ENCODE measurements around the gene ADCY1.

Gene ADCY1

GRCh38 chr7:45681596-45682357 lies 107.6 kb downstream of the ADCY1 start:
- DNase-seq: no peak

GRCh38 chr7:45682358-45682735 lies 108.2 kb downstream of the ADCY1 start:
- DNase-seq: no peak

DNA sequence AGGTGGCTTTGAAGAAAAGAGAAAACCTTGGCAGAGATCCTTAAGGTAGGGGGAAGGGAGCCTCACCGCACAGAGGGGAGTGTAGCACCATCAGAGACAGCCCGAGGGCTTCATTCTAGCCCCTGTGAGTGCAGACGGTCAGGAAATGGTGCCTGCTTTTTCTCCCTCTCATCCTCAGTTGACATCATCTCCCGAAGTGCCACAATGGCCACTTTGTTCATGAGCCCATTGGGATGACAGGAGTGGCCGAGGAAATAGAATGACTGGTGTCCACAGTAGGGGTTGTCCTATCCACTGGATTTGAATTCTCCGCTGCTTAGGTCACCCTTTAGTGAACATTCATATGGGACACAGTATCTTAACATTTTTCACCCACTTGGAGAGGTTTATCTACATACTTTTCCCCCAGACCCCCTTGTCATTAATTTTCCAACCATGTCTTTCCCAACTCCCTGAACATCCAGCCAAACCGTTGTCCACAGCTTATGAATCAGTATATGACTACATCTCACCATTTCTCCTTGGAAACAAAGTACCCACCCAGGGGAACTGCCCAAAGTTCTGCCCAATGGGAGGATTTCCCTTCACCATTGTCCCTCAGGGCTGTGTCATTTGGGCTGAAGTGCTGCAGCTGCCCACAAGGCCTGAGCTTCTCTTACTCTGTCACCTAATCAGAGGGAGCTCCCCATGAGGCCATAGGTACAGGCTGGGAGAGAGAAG lies 108.8 kb downstream of the ADCY1 start:
- DNase-seq: no peak

- DNase-seq: no peak
Measured at GRCh38 chr7:45683556-45684148, 109.5 kb downstream of the ADCY1 start.

DNA sequence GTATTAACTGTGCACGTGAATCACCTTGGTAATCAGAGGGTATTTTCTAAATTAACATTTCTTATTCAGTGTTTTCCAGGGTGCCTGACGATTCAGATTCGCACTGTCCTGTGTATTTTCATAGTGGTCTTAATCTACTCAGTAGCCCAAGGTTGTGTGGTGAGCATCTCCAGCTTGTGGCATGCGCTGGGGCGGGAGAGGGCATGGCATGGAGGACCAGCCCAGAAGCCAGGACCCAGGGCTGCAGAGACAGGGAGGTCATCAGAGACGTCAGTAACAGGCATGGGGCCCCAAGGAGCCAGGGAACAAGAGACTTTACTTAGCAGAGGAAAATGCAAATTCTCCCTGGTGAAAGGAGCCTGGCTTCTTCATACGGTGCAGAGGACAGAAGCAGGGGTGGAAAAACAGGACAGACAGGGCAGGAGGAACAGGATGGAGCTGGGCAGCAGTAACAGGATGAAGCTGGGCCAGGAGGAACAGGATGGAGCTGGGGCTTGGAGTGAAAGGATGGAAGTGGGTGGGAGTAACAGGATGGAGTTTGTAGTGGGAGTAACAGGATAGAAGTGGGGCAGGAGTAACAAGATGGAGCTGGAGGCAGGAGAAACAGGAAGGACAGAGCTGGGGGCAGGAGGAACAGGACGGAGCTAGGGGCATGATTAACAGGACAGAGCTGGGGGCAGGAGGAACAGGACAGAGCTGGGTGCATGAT lies 110.9 kb downstream of the ADCY1 start:
- no peak for DNase-seq

DNA sequence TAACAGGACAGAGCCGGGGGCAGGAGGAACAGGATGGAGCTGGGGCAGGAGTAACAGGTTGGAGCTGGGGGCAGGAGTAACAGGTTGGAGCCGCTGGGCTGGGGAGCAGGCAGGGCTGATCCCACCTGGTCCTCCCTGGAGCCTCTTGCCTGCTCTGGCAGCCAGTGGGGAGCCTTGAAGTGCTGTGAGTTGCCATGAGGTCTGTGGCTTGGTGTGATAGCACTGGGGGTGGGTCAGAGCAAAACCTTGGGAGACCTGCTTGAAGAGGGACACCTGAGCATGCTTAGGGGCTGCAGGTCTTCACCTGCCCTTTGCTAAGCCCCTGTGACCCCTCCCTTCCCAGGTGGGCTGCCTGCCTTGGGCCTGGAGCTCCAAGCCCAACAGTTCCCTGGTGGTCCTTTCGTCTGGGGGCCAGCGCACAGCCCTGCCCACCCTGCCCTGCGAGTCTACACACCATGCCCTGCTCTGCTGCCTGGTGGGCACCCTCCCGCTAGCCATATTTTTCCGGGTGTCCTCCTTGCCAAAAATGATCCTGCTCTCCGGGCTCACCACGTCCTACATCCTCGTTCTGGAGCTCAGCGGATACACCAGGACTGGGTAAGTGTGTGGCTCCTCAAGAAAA lies 111.6 kb downstream of the ADCY1 start:
- no peak for DNase-seq

DNA sequence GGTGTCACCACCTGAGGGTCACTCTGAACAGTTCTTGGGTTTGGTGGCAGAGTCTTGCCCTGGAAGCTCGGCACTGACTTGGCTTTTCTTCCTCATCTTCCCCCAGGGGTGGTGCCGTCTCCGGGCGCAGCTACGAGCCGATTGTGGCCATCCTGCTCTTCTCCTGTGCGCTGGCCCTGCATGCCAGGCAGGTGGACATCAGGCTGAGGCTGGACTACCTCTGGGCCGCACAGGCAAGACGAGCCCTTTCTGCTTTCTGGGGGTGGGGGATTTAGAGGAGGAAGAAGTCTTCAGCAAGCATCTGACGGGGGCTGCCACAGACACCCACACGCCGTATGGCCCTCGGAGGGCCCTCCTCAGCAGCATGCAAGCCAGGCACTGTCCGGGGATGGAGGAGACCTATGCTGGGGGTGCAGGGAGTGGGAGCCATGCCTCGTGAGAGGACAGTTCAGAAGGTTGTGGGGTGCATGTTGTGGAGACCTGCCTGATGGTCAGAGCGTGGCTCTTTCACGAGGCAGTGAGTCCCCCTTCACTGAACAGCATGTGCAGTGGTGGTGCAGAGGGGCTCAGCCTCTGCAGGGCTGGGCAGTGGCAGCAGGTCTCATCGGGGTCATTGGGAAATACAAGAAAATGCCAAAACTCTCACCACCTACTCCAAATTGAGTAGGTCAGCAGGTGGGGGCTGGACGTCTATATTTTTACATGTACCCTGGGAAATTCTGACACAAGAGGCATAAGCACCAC lies 112.4 kb downstream of the ADCY1 start:
- no peak for DNase-seq

DNA sequence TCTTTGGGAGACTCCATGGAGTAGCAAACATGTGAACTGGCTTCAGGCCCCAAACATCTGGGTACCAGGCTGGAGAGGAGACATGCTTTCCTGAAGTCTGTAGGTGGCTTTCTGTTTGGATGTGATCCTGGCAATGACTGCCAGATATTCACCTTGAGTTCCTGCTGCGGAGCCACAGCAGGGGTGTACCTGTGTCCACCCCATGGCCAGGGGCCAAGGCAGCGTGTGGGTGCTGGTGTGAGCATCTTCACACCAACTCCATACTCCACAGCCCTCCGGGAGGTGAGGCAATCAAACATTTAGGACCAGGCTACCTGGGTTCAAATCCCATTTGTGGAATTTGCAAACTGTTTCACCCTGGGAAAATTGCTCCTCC lies 113.0 kb downstream of the ADCY1 start:
- DNase-seq: no peak

DNA sequence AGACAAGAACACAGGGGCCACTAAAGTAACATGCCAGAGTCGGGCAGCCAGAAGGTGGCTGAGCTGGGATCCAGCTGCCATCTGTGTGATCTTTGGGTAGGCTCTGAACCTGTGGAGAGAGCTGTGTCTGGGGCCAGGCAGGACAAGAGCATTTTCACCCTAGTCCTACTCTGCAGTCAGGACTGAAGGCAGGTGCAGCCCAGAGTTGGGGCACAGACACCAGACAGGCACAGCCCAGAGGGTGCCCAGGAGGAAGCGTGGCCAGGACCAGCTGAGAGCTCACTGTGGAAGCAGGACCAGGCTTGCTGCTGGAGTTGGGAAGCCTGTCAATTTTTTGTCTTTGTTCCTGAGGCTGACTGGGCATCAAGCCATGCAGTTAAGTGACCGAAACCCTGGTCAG lies 113.6 kb downstream of the ADCY1 start:
- no peak for DNase-seq

DNA sequence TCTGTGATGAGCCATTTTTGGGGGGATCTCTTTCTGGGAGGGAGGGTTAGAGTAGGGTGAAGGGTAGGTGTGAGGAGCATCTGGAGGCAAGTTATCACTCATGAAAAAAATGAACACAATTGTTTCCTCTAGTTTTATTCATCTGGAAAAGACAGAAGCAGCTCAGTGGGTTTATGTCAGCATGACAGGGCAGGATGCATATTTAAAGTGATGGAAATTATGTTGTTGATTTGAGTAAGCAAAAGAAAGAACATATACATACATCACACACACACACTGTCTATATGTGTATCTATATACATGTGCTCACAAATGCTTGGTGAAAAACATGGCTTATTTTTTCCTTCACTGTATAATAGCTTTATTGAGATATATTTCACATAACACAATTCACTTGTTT lies 114.2 kb downstream of the ADCY1 start:
- DNase-seq: no peak

GRCh38 chr7:45689011-45689796 lies 115.0 kb downstream of the ADCY1 start:
- DNase-seq: no peak

DNA sequence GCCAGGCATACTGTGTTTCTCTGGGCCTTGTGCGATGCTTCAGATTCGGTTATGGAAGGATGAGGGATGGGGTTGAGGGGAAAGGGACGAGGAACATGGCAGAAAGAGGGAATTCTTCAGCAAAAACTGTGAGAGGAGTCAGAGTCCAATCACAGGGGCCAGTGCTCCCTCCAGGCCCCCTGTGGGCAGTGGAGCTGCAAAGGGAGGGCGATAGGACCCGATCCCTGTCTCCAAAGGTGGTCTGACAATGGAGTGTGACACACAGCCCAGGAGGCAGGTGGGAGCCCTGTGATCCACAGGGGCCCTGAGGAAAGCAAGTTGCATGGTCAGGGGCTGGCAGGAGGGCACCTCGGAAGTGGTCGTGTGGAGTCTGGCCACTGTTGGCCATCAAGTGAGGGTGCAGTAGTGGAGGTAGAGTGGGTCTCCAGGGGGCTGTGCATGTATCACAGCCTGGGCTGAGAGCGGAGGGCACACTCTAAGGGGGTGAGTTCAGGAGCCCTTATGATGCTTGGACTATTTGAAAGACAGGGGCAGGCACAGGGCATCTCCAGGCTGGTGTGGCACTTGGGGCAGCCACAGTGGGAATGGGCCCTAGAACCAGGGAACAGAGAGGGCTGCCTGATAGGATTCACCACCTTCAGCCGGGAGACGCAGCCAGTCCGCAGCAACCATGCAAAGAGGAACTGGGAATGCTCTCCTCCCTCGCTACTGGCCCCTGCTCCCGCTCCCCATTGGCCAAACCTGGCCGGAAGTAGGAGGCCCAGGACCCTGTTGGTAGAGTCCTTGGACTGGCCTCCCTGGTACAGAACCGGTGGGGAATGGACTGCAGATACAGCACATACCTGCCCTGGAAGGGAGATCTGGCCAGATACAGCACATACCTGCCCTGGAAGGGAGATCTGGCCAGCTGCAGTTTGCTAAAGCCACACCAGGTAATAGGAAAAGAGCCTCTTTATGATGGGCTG lies 115.9 kb downstream of the ADCY1 start:
- no peak for DNase-seq

- no peak for DNase-seq
Measured at GRCh38 chr7:45690762-45691150, 116.6 kb downstream of the ADCY1 start.

- DNase-seq: no peak
Measured at GRCh38 chr7:45691155-45691656, 117.0 kb downstream of the ADCY1 start.

- no peak for DNase-seq
Measured at GRCh38 chr7:45692031-45692430, 117.9 kb downstream of the ADCY1 start.

DNA sequence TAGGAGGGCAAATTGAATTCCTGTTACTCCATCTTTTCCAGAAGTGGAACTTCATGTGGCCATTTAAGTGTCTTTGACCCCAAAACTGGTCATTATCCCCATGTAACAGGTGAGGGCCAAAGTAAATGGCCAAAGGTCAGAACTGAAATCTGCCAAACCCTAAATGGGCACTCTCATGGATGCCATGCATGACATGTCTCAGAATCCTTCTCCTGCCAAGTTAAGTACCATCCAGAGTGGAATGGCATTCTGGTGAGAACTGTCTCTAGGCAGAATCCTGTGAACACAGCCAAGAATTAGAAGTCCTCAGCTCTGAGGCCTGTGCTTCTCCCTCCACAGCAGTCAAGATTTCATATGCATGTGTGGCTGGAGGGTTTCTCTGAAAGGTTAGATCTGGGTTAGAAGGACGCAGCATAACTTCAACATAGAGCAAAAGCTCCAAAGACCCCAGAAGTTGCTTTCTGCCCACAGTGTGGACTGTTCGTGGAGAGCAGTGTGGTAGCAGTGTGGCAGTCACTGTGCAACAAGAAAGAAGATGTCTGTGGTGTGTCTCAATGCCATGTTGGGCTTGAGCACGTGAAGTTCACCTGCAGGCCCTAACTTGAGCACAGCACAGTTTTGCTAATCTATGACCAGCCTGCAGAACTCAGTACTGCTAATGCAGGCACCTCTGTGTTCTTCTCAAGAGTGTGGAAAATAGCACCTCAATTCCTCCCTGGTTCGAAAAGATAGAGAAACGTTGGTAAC lies 121.3 kb downstream of the ADCY1 start:
- no peak for DNase-seq

- no peak for DNase-seq
Measured at GRCh38 chr7:45696476-45696875, 122.3 kb downstream of the ADCY1 start.

DNA sequence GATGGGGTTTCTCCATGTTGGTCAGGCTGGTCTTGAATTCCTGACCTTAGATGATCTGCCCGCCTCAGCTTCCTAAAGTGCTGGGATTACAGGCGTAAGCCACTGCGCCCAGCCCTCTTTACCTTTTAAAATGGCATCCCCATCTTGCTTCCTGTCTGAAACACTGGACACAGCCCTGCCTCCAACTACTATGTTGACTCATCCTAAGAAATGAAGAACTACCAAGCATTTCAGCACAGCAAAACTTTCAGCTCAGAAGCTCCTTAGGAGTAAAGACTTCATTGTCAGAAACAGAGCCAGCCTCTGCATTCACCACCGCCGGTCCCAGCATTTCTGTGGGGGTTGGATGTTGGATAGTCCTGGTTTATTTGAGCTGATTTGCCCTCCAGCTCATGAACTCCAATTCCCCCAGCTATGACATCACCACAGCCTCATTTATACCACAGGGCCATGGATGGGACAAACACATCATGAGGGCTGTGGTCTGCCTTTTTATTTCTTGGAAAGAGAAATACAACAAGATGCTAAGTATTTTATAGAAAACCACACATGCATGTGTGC lies 123.5 kb downstream of the ADCY1 start:
- no peak for DNase-seq

Data from NCI-H2107 (cell line).